ENCODE measurements around the gene RFPL4A.

The RFPL4A gene

DNA sequence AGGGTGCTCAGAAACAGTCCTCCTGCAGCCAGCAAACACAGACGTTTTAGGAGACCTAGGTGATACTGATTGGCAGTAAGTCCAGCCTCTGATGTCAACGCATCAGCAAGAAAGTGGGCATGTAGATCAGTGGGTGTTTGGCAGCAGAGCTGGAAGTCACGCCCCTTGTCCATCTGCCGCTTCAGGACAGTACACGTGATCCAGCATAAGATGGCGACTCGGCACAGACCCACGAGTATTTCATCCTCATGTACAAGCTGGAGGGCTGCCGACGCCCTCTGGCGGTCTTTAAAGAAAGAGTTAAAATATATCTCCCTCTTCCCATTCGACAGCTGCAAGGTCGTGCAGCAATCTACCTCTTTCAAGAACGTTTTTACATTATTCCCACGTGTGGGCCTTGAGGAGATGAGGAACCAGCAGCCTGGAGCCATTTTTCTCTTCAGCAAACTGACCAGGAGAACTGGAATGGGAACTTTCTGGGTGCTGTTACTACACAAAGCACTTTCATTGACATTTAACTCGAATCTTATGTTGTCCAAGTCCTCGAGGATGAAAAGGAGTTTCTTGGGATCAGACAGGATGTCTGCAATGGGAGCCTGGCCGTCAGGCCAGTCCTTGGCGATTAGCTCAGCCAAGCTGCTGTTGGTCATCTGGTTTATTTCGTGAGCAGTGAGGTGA is 50.6 kb downstream of the RFPL4A start:
- peak; percentile 95 for DNase-seq

DNA sequence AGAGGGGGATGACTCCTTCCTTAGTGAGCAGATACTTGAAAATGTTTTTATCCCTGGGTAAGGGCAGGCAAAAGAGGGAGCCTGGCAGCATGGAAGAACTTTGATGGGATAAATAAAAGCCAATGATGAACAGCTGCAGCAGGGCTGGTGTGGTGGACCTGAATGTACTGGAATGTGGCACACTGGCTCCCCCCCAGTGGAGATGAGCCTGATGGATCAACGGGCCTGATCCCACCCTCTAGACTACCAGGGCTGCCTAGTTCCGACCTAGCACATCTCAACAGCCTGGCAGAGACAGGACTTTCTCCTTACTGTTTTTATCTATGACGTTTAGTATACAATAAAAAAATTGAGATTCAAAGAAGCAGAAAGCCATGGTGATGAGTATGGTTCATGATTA is 52.4 kb downstream of the RFPL4A start:
- DNase-seq = no peak

DNA sequence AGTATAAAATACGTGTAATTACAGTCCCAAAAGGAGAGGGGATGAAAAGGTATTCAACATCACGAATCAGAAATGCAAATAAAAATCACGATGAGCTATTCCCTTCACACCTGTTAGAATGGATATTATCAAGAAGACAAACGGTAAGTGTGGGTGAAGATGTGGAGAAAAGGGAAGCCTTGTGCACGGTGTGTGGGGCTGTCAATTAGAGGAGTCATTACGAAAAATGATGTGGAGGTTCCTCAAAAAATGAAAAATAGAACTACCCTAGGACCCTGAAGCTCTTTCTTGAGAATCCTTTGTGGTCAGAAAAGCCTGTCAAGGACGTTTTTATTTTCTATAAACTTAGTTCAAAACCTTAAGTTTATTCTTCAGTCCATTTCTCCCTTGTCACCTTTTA is 53.6 kb downstream of the RFPL4A start:
- no peak for DNase-seq

Measured in SHP77 treated with DMSO at 0.1 percent for 48 hours (cell line).